ENCODE measurements around the gene NSMCE1.

Gene NSMCE1

GRCh38 chr16:27246439-27246838 is 22.1 kb downstream of the NSMCE1 start:
- no peak for DNase-seq (ENCODE audit: low read depth, low spot score)
- no peak overlapping the region for H3K27ac ChIP-seq

- H3K27ac ChIP-seq: no peak overlapping the region
- no peak for DNase-seq (ENCODE audit: low read depth, low spot score)
These were observed 23.0 kb downstream of the NSMCE1 start for GRCh38 chr16:27245276-27246172.

GRCh38 chr16:27244363-27244755 is 24.2 kb downstream of the NSMCE1 start:
- DNase-seq (ENCODE audit: low read depth, low spot score): no peak
- no peak overlapping the region for H3K27ac ChIP-seq

- no peak overlapping the region for H3K27ac ChIP-seq
- DNase-seq (ENCODE audit: low read depth, low spot score): no peak
These were observed 24.7 kb downstream of the NSMCE1 start for GRCh38 chr16:27243725-27244362.

- no peak overlapping the region for H3K27ac ChIP-seq
These were observed 25.5 kb downstream of the NSMCE1 start for GRCh38 chr16:27242868-27243590.

GRCh38 chr16:27242398-27242797 is 26.2 kb downstream of the NSMCE1 start:
- no peak for DNase-seq (ENCODE audit: low read depth, low spot score)
- H3K27ac ChIP-seq: no peak overlapping the region

More at GRCh38 chr16:27242868-27243590, 25.5 kb downstream of the NSMCE1 start:
- DNase-seq (ENCODE audit: low read depth, low spot score): no peak

- no peak overlapping the region for H3K27ac ChIP-seq
- DNase-seq (ENCODE audit: low read depth, low spot score): no peak
These were observed 26.9 kb downstream of the NSMCE1 start for GRCh38 chr16:27241658-27242057.

- no peak overlapping the region for H3K27ac ChIP-seq
- no peak for DNase-seq (ENCODE audit: low read depth, low spot score)
These were observed 27.5 kb downstream of the NSMCE1 start for GRCh38 chr16:27240948-27241531.

GRCh38 chr16:27239906-27240655 is 28.5 kb downstream of the NSMCE1 start:
- H3K27ac ChIP-seq: no peak overlapping the region
- no peak for DNase-seq (ENCODE audit: low read depth, low spot score)

GRCh38 chr16:27239026-27239425 is 29.5 kb downstream of the NSMCE1 start:
- no peak for DNase-seq (ENCODE audit: low read depth, low spot score)
- H3K27ac ChIP-seq: no peak overlapping the region

GRCh38 chr16:27238591-27238990 is 30.0 kb downstream of the NSMCE1 start:
- no peak for DNase-seq (ENCODE audit: low read depth, low spot score)
- no peak overlapping the region for H3K27ac ChIP-seq

- no peak for DNase-seq (ENCODE audit: low read depth, low spot score)
- no peak overlapping the region for H3K27ac ChIP-seq
These were observed 30.5 kb downstream of the NSMCE1 start for GRCh38 chr16:27238016-27238587.

- no peak overlapping the region for H3K27ac ChIP-seq
- DNase-seq (ENCODE audit: low read depth, low spot score): no peak
These were observed 31.2 kb downstream of the NSMCE1 start for GRCh38 chr16:27237219-27238015.

GRCh38 chr16:27236635-27237218 is 31.8 kb downstream of the NSMCE1 start:
- H3K27ac ChIP-seq: no peak overlapping the region
- no peak for DNase-seq (ENCODE audit: low read depth, low spot score)

GRCh38 chr16:27235938-27236245 is 32.7 kb downstream of the NSMCE1 start:
- H3K27ac ChIP-seq: no peak overlapping the region
- DNase-seq (ENCODE audit: low read depth, low spot score): no peak

GRCh38 chr16:27235055-27235937 is 33.3 kb downstream of the NSMCE1 start:
- peak; percentile 14 for DNase-seq (ENCODE audit: low read depth, low spot score)

GRCh38 chr16:27234603-27235002 is 34.0 kb downstream of the NSMCE1 start:
- peak overlapping the region; percentile 32 for H3K27ac ChIP-seq
- no peak for DNase-seq (ENCODE audit: low read depth, low spot score)

More at GRCh38 chr16:27235055-27235937, 33.3 kb downstream of the NSMCE1 start:
- H3K27ac ChIP-seq: peak overlapping the region; percentile 32

GRCh38 chr16:27234171-27234570 is 34.4 kb downstream of the NSMCE1 start:
- DNase-seq (ENCODE audit: low read depth, low spot score): no peak
- H3K27ac ChIP-seq: no peak overlapping the region
